Measurements from ENCODE around the gene SPATA6. TPM values are rescaled to one million over a fixed set of nuclear protein-coding genes. Genes with fewer than 3 reads are reported as not detected.

SPATA6 gene
- total and polyA plus RNA-seq, 2 donors (not counting 3 experiments of a cell fraction or from before 2014, with no cell fraction given) = 0.79 to 4.9 TPM

- Histone ChIP-seq H4K20me1 (replicated peaks; ENCODE audit: control insufficient read depth, extremely low read depth, insufficient read depth, low read length) (no peaks in the 10 kb centered on the region), H3K4me3 (replicated peaks in 1 of 3; ENCODE audit: insufficient read depth in 1 of 3, low read depth in 1 of 3, low read length in 3 of 3) (no peak overlapping the region), H2AFZ (ENCODE audit: low read depth, low read length) (no peak overlapping the region), H3K9ac (replicated peaks; ENCODE audit: extremely low read depth, insufficient read depth, low read length) (no peak overlapping the region), H3K9me3 (replicated peaks; ENCODE audit: control insufficient read depth, insufficient read depth, low read length) (no peaks in the 10 kb centered on the region), H3K9me1 (replicated peaks; ENCODE audit: control insufficient read depth, extremely low read depth, insufficient read depth, low read length) (no peaks in the 10 kb centered on the region), H3K27me3 (ENCODE audit: control insufficient read depth in 2 of 2, insufficient read depth in 2 of 2, low read length in 2 of 2) (no peaks in the 10 kb centered on the region), H3K27ac (ENCODE audit: insufficient read depth, low read depth, low read length) (no peak overlapping the region), H3K4me2 (ENCODE audit: insufficient read depth, low read length) (no peak overlapping the region), H3K79me2 (ENCODE audit: control insufficient read depth, insufficient read depth, low read length) (no peaks in the 10 kb centered on the region), H3K4me1 (ENCODE audit: control insufficient read depth, extremely low read depth, insufficient read depth, low read length) (no peaks in the 10 kb centered on the region), H3K36me3 (ENCODE audit: control insufficient read depth in 2 of 2, extremely low read depth in 1 of 2, insufficient read depth in 2 of 2, low read length in 2 of 2) (no peaks in the 10 kb centered on the region)
- dilution Hi-C loops (cut with MboI; ENCODE audit: extremely low pct_ligation_motif_present, low sequenced_read_pairs) = no loop called here
- intact Hi-C loops (cut with micrococcal nuclease) = no loop called here
- POLR2A ChIA-PET = no interaction called here
- no peak for DNase-seq (ENCODE audit: low read depth, low spot score)
- no TSS peak for BruUV-seq (replicated peaks)
- no peak for TF ChIP-seq GATA2 (IDR thresholded peaks at IDR 0.05; ENCODE audit: insufficient read depth, insufficient read length, low read depth, low read length)
- no peak for TF ChIP-seq FOS (IDR thresholded peaks at IDR 0.05; ENCODE audit: borderline replicate concordance, insufficient read depth, low read length)
- FAIRE-seq = no peak
- CTCF ChIA-PET = interaction anchor here (1.3 to 2.1 kb wide), 2 partner anchors 12 to 35 kb away, joined by 8 to 10 read pairs; no protein-coding TSS in a partner anchor
These were observed 9.2 kb downstream of the SPATA6 start for GRCh38 chr1:48462716-48463302.

- H3K4me1 ChIP-seq (ENCODE audit: control insufficient read depth, extremely low read depth, insufficient read depth, low read length) = no peaks in the 10 kb centered on the region
- CTCF ChIA-PET = interaction anchor here (0.6 to 4.4 kb wide), 7 partner anchors 12 to 58 kb away, joined by 3 to 36 read pairs (median 3); no protein-coding TSS in a partner anchor
- H3K4me3 ChIP-seq (replicated peaks in 1 of 3; ENCODE audit: insufficient read depth in 1 of 3, low read depth in 1 of 3, low read length in 3 of 3) = no peak overlapping the region
- H3K79me2 ChIP-seq (ENCODE audit: control insufficient read depth, insufficient read depth, low read length) = no peaks in the 10 kb centered on the region
- H3K9me1 ChIP-seq (replicated peaks; ENCODE audit: control insufficient read depth, extremely low read depth, insufficient read depth, low read length) = no peaks in the 10 kb centered on the region
- no peak overlapping the region for H3K9ac ChIP-seq (replicated peaks; ENCODE audit: extremely low read depth, insufficient read depth, low read length)
- TF ChIP-seq FOS (IDR thresholded peaks at IDR 0.05; ENCODE audit: borderline replicate concordance, insufficient read depth, low read length) (no peak), POLR2AphosphoS5 (IDR thresholded peaks at IDR 0.05; ENCODE audit: insufficient read depth, low read depth, low read length) (no peak), MYC (IDR thresholded peaks at IDR 0.05; ENCODE audit: low read depth, low read length) (no peak), EZH2 (IDR thresholded peaks at IDR 0.05; ENCODE audit: borderline replicate concordance, low read depth, low read length, severe bottlenecking) (no peak), MAX (IDR thresholded peaks at IDR 0.05; ENCODE audit: insufficient read depth, insufficient read length) (no peak), JUN (IDR thresholded peaks at IDR 0.05; ENCODE audit: borderline replicate concordance, insufficient read depth, insufficient read length, low read depth) (no peak), POLR2A (IDR thresholded peaks at IDR 0.05; ENCODE audit: low read depth, low read length) (no peak), GATA2 (IDR thresholded peaks at IDR 0.05; ENCODE audit: insufficient read depth, insufficient read length, low read depth, low read length) (no peak), CTCF (IDR thresholded peaks at IDR 0.05; ENCODE audit: extremely low read depth in 1 of 2, insufficient read depth in 1 of 2, low read depth in 1 of 2, low read length in 2 of 2) (no peak)
- H2AFZ ChIP-seq (ENCODE audit: low read depth, low read length) = no peak overlapping the region
- no peak for FAIRE-seq
- no peaks in the 10 kb centered on the region for H4K20me1 ChIP-seq (replicated peaks; ENCODE audit: control insufficient read depth, extremely low read depth, insufficient read depth, low read length)
- DNase-seq (ENCODE audit: low read depth, low spot score) = peak; percentile 17
- POLR2A ChIA-PET = interaction anchor here (0.6 kb wide), 1 partner anchor 17 kb away, joined by 8 read pairs; no protein-coding TSS in a partner anchor
- H3K9me3 ChIP-seq (replicated peaks; ENCODE audit: control insufficient read depth, insufficient read depth, low read length) = no peaks in the 10 kb centered on the region
- no peak overlapping the region for H3K4me2 ChIP-seq (ENCODE audit: insufficient read depth, low read length)
- dilution Hi-C loops (cut with MboI; ENCODE audit: extremely low pct_ligation_motif_present, low sequenced_read_pairs) (no loop called here), intact Hi-C loops (cut with micrococcal nuclease) (no loop called here)
- no TSS peak for BruUV-seq (replicated peaks)
- H3K36me3 ChIP-seq (ENCODE audit: control insufficient read depth in 2 of 2, extremely low read depth in 1 of 2, insufficient read depth in 2 of 2, low read length in 2 of 2) = no peaks in the 10 kb centered on the region
- no peaks in the 10 kb centered on the region for H3K27me3 ChIP-seq (ENCODE audit: control insufficient read depth in 2 of 2, insufficient read depth in 2 of 2, low read length in 2 of 2)
- H3K27ac ChIP-seq (ENCODE audit: insufficient read depth, low read depth, low read length) = no peak overlapping the region
These were observed 21.5 kb downstream of the SPATA6 start for GRCh38 chr1:48450505-48450904.
